Gastrocnemius medialis (tissue), 4 donors: ENCODE results near the gene USP6NL.

Source experiments
- CTCF ChIP-seq, 5 experiments: fragments of 450-650 bp in 3 of 5; fragments of 200-600 bp in 2 of 5; sonication (generic) in 2 of 5; IDR thresholded peaks in 4 of 5; conservative IDR thresholded peaks in 1 of 5; 1 replicate in 4 of 5; 2 replicates in 1 of 5; pipeline ENCODE4 v1.5.1; 2016 to 2019; ENCODE audit warnings: antibody characterized with exemption in 5 of 5, mild to moderate bottlenecking in 3 of 5, moderate library complexity in 3 of 5
- POLR2A ChIP-seq, 2 donors: fragments of 450-650 bp; IDR thresholded peaks; one replicate each; pipeline ENCODE4 v1.6.1; 2017; ENCODE audit warnings: antibody characterized with exemption in 2 of 2, mild to moderate bottlenecking in 2 of 2, moderate library complexity in 2 of 2

GRCh38 chr10:11600280-11600679, 11.2 kb downstream of the USP6NL start:
- TF ChIP-seq CTCF (IDR thresholded peaks at IDR 0.05 in 4 of 5, conservative IDR thresholded peaks at IDR 0.05 in 1 of 5) (no peak), POLR2A (IDR thresholded peaks at IDR 0.05) (no peak)
